Renal cortex interstitium (tissue), 11 donors: ENCODE results near the gene EZH2. TPM values are rescaled to one million over a fixed set of nuclear protein-coding genes. Genes with fewer than 3 reads are reported as not detected.

Experiments used
- DNase-seq, 11 donors: peaks; one replicate each; pipeline ENCODE4 v3.0.0-alpha.2; 2013; ENCODE audit warnings: low read depth in 9 of 11, low spot score in 4 of 11; ENCODE audit errors: extremely low read depth in 1 of 11
- polyA plus RNA-seq, 3 donors: library from polyadenylated mRNA; unstranded; fragments of 120-200 nt; gene quantifications; one replicate each; pipeline ENCODE4 v1.2.1, GENCODE V29; 2013; ENCODE audit not compliant: insufficient read length in 3 of 3

The EZH2 gene
- polyA plus RNA-seq, 3 donors, result 40.4 to 44.6 (median 42.6) TPM

DNA sequence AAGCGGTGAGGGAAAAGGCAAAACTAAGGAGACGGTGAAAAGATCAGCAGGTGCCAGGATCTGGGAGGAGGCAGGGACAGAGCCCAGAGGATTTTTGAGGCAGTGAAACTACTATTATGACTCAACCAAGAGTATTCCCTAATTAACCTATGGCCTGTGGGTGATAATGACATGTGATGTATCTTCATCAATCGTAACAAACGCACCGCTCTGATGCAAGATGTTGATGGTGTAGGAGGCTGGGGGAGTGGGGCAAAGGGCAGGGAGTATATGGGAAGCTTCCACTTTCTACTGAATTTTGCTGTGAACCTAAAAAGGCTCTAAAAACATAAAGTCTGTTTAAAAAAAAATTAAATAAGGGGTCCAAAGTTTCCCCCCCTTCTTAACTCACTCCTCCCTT lies 25.5 kb upstream of the EZH2 start:
- DNase-seq, result no peak

DNA sequence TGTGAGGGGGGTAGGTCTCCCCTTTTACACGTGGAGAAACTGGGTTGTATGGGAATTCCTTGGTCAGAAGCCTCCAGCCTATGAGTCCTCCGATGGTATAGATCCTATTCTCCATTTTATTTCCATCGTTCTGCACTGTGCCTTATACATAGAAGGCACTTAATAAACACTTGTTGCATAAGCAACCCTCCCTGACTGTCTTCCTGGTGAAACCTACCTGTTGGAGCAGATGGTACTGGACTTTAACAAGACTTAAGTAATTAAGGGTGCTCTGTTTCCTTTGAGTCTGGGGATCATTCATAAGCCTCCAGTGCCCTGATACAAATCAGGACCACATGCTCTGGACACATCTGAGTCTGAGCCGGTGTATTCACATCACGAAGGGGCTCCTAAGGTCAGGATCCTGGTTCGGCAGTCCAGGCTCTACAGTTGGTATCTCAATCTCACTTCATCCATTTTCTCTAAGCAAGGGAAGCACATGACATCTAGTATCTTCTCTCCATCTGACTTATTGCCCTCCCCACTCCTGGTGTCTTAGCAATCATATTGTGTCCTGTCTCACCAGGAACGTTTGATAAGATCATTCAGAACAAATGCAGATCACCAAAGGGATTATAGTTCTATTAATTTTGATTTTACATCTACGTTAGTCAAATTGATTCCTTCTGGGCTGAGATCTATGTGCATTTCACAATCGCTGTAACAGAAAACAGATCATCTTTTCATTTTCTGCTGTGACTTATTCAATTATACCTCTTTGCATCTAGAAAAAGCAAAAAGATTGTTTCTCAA lies 22.8 kb upstream of the EZH2 start:
- DNase-seq, result no peak

DNA sequence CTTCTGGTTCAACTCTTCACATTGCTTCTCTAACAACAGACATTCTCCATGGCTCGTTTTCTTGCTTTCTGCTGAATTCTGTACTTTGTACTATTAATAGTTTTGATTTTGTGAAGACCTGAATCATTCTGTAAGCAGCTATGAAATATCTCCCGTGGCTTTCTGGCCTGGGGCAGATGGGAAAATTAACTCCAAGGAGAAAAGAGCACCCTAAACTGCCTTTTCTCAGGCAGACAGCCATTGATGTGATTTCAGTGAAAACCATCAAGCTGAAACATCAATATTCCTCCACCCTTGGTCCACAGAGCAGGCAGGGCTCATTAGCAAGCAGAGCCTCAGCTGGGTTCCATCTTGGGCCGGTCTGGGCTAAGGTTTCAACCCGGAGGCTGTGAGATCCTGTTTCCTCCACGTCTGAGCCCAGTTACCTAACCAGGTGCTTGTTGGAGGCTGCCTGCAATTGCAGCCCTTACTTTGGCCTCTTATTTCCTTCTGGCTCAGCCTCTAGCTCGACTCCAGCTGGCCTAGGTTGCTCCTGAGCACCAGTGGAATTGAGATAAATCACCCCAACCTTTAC lies 21.1 kb upstream of the EZH2 start:
- no peak for DNase-seq

DNA sequence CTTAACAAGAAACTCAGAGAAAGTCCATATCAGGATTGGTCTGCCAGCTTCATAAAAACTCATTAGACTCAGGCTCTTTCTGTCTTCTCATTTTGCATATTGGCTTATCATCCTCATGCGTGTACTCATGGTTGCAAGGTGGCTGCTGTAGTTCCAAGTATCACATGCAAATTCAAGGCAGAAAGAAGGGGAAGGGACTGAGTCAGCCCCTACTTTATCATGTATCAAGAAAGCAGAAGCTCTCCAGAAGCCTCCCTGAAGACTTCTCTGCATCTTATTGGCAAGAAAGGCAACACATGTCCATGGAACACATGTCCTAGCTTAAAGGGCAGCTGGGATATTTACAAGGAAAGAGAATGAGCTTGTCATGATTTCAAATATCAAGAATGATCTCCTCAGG lies 19.4 kb upstream of the EZH2 start:
- no peak for DNase-seq

DNA sequence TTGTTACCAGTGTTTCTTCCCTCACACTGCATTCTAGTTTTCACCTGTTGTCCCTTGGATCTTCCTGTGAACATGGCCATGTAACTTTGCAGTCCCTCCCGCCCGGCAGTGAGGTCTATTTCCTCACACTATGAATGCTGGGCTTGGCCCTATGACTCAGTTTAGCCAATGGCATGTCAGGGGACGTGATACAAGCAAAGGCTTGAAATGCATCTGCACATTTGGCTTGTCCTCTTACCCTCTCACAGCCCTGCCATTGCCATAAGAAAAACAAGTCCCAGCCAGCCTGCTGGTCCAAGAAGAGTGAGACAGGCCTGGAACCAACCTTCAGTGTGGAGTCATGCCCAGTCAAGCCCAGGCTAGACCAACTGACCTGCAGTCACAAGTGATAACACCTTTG lies 17.1 kb upstream of the EZH2 start:
- DNase-seq, result no peak

DNA sequence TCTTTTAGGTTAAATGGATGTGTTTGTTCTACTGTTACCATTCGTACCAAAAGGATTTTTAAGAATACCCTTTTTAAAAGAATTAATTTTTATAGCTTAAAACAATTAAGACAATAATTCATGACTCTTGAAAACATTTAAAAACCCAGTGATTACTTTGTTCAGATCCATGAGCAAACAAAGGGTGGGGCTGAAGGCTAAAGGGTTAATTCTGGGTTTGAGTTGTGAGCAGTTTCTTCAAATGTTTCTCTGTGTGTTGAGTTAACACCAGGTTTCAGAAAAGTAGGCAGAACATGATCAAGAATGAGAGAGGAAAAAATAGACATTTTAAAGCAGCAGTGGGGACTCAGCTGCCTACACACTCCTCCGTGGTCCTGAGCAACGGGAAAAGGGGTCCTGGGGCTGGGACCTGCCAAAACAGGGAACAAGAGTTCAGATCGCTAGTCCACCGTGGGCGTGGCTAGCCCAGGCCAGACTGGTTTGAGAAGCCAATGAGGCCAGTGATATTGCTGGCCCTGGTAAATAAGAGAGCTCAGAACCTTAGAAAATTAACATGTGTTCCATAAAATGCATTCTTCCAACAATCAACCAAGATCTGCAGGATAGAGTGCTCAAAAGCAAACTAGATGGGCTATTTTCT lies 14.9 kb upstream of the EZH2 start:
- DNase-seq, result no peak

DNA sequence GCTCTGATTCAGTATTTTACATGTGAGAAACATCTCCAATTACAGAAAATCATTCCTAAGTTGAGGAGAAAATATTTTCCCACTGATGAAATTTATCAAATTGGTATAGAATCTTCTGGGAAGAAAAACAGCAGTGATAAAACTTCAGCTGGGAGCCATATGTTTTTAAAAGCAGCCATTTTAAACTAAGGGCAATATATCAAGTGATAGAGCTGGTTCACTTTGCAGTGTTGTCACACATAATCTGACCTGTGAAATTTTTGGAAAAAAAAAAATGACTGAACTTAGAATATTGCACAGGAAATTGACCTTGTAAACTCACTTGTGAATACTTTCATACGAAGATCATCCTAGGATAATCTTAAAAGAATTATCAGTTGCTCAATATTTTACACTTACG lies 10.5 kb upstream of the EZH2 start:
- DNase-seq, result no peak

DNA sequence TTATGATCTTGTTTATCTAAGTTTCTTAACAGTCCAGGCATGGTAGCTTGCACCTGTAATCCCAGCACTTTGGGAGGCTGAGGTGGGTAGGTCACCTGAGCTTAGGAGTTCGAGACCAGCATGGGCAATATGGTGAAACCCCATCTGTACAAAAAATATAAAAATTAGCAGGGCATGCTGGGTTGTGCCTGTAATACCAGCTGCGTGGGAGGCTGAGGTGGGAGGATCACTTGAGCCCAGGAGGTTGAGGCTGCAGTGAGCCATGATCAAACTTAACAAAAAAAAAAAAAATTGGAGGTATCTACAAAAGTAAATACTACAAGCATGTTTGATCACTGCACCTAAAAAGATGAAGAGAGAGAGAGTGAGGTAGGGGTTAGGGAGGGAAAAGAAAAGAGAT lies 9.0 kb upstream of the EZH2 start:
- DNase-seq, result no peak

DNA sequence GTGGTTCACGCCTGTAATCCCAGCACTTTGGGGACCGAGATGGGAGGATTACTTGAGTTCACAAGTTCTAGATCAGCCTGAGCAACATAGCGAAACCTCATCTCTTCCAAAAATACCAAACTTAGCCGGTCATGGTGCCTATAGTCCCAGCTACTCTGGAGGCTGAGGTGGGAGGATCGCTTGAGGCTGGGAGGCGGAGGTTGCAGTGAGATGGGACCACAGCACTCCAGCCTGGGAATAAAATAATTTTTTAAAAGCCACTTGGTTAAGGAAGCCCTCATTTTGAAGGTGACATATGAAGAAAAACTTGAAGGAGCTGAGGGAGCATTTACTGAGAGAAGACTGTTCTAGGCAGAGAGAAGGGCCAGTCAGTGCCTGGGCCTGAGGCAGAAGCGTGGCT lies 4.2 kb upstream of the EZH2 start:
- DNase-seq, result no peak

DNA sequence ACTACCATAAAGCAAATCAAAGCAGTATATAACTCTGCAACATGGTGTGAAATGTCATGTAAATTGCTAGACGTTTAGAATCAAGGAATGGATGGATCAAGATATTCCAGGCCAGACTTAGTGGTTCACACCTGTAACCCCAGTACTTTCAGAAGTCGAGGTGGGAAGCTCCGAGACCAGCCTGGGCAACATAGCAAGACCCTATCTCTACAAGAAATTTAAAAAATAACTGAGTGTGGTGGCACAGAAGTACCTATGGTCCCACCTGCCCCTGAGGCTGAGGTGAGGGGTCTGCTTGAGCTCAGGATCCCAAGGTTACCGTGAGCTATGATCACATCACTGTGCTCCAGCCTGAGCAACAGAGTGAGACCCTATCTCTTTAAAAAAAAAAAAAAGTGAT lies 2.8 kb upstream of the EZH2 start:
- no peak for DNase-seq

DNA sequence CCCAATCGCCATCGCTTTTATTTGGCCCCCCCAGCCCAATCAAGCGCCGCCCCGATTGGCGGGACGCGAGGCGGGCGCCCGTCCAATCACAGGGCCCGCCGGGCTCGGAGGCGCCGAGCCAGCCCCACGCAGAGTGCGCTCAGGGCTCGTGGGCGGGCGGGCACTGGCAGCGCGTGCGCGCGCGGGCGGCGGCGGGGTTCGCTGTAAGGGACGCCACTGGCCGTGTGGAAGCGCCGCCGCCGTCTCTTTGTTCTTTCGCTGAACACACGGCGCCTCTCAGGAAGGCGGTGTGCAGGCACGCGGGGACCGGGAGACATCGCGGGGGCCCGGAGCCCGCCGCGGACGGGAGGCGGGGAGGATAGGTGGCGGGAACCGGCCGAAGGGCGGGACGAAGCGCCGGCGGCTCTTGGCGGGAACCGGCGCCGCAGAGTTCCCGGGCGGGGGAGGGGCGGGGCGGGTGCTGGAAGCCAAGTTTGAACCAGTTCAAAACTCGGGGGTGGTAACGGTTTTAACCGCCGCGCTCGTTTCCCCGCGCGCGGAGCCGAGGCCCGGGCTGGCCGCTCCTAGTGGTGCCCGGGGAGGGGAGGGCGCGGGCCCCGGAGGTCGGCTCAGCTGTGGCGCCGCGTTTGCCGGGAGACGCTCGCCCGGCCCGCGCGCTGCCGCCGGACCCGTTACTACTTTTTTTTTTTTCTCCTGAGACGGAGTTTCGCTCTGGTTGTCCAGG lies 370 bp upstream of the EZH2 start:
- peak; percentile 77 to 94 (median 88) for DNase-seq

DNA sequence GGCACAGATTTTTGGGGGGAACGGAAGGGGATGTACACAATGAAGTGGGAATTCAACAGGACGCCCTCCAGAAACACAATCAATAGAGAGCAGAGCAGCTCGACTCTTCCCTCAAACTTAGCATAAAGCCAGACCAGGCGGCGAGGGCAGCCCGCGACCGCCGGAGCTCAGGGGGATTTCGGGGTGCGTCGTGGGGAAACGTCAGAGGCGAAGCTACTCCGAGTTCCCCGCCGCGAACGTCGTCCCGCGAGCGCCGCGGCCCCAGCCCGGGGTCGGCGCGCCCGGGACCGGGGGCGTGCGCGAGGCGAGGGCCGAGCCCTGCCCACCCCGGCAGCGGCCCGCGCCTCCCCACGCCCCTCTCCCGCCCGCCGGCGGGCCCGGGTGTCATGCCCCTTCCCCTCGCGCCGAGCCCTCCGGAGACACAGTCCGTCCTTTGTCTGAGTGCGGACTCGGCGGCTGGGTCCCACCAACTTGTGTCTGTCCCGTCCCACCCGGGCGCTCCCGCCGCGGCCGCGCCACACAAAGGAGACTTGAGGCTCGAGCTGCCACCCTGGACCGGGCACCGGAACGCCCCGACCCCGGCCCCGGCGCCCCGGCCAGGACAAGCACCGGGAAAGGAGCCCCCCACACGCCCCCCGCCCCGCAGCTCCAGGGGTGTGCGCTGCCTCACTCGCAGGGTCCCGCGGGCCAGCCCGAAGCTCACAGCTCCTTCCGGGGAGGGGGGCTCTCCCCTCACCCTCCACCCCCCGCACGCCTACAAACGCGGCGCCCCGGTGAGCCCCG lies 634 bp downstream of the EZH2 start:
- DNase-seq, result peak in 4 of 11 donors; percentile 12 to 35 (median 26)

DNA sequence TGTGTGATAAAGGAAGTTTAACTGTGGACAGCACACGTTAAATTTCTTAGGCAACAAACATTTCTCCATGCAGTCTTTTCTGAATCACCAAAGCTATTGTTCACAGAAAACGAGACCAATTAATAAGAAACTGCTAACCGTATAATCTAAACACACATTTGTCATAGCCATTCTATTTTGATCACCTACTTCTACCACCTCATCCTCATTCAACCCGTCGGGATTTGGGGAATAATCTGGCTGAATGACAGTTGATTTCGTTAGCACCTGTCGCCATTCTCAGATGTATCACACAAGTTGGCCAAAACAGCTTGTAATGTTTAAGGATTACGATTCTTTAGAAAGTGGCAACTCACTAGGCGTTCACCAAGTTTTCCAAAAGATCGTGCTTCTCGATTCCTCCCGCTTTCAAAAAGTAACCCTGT lies 1.2 kb downstream of the EZH2 start:
- DNase-seq, result peak in 2 of 11 donors; percentile 28 to 39

DNA sequence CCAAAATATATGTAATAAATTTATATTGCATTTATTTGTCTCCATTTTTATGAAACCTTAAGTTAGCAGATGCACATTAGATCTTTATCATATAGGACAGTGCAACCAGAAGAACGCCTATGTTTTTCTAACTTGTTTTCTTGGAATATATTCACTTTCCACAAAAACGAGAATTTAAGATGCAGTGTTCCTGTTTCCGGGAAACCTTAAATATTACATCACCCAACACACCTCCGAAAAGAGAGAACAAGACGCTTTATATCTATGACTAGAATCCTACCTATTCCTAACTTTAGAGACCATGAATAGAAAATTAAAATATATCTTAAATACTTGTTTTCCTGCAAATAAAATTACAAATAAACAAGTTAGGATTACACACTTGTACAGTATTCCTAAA lies 1.9 kb downstream of the EZH2 start:
- no peak for DNase-seq

DNA sequence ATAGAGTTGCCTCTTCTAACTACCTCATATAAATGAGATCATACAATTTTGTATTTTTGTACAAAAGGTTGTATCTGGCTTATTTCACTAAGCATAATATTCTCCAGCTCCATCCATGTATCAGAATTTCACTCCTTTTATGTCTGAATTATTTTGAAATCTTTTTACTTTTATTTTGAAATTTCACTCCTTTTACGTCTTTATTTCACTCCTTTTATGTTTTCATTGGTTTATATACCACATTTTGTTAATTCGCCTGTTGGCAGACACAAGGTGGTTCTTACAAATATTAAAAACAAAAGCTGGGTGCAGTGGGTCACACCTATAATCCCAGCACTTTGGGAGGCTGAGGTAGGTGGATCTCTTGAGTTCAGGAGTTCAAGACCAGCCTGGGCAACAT lies 5.8 kb downstream of the EZH2 start:
- DNase-seq, result no peak

DNA sequence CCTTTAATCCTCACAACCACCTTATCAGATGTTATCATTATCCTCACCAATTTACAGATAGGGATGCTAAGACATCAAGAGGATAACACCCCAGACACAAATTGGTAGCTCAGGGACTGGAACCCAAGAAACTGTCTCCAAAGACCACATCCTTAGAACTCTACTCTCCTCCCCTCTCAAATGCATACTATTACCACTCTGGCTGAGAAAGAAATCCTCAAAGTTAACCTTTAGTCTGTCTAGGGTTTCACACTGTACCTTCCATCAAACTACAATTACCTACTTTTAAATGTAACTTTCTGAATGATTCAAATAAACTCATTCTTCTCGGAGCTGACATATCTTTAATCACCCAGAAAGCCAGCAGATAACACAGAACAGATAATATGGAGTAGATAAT lies 6.6 kb downstream of the EZH2 start:
- DNase-seq, result no peak

DNA sequence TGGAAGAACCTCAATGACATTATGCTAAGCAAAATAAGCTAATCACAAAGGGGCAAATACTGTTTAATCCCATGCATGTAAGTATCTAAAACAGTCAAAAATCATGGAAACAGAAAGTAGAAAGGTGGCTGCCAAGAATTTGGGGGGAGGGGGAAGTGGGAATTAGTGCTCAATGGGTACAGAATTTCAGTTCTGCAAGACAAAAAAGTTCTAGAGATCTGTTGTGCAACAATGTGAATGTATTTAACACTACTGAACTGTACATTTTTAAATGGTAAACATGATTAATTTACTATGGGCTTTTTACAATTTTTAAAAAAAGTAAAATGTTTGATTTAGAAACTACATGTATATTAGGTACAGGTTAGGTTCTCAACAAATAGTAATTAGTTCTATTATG lies 11.9 kb downstream of the EZH2 start:
- DNase-seq, result no peak

DNA sequence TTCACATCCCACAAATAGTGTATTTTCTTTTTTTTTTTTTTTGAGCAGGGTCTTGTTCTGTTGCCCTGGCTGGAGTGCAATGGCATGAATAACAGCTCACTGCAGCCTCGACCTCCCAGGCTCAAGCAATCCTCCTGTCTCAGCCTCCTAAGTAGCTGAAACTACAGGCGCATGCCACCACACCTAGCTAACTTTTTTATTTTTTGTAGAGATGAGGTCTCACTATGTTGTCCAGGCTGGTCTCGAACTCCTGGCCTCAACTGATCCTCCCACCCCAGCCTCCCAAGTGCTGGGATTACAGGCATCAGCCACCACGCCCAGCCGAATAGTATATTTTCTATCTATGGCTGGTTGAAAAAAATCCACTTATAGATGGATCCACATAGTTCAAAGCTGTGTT lies 12.5 kb downstream of the EZH2 start:
- DNase-seq, result no peak

DNA sequence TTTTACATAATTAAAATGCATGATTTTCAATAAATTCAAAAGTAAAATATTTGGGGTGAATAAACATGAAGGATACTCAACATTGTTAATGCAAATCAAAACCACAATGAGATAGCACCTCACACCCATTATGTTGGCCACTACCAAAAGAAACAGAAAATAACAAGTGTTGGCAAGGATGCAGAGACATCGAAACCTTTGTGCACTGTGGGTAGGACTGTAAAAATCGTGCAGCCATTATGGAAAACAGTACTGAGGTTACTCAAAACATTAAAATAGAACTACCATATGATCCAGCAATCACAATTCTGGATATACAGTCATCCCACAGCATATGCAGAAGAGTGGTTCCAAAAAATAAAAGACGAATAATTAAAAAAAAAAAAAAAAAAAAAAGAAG lies 13.1 kb downstream of the EZH2 start:
- DNase-seq, result no peak
